ENCODE measurements around the gene SMLR1. TPM values are rescaled to one million over a fixed set of nuclear protein-coding genes. Genes with fewer than 3 reads are reported as not detected.
"Not testable (repeated sequence)": the region's sequence is repeated elsewhere in the genome, so short reads cannot be mapped to it uniquely, and the experiment has no call there.

SMLR1 gene
- total RNA-seq, 1 experiment from 2014 or later = not detected

DNA sequence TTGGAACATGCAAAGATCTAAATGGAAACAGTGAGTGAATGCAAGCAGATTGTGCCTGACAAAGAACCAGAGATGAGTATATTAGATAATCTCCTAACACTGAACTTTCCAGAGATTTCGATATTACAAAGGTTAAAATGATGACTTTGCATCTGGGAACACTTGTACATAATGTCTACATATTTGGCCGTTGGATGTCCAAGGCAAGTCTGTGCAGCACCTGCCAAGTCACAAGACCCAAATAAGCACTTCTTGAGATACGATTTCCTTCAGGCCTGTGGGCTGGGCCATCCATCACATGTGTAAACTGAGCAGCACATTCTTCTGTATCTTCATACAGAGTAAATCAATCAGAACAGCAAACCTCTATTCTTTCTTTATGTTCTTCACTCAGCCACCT lies 32.5 kb upstream of the SMLR1 start:
- no peak overlapping the region for H2AFZ ChIP-seq
- H3K27me3 ChIP-seq (ENCODE audit: insufficient read depth, low read depth) = no peaks in the 10 kb centered on the region
- H3K4me2 ChIP-seq = no peak overlapping the region
- no peaks in the 10 kb centered on the region for H3K9me2 ChIP-seq (ENCODE audit: insufficient read depth)
- no peaks in the 10 kb centered on the region for H3K9me3 ChIP-seq (ENCODE audit: insufficient read depth, low read depth)
- no peak for TF ChIP-seq EZH2 (IDR thresholded peaks at IDR 0.05; ENCODE audit: low read depth)
- TF ChIP-seq, protein P1, sequence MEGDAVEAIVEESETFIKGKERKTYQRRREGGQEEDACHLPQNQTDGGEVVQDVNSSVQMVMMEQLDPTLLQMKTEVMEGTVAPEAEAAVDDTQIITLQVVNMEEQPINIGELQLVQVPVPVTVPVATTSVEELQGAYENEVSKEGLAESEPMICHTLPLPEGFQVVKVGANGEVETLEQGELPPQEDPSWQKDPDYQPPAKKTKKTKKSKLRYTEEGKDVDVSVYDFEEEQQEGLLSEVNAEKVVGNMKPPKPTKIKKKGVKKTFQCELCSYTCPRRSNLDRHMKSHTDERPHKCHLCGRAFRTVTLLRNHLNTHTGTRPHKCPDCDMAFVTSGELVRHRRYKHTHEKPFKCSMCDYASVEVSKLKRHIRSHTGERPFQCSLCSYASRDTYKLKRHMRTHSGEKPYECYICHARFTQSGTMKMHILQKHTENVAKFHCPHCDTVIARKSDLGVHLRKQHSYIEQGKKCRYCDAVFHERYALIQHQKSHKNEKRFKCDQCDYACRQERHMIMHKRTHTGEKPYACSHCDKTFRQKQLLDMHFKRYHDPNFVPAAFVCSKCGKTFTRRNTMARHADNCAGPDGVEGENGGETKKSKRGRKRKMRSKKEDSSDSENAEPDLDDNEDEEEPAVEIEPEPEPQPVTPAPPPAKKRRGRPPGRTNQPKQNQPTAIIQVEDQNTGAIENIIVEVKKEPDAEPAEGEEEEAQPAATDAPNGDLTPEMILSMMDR (conservative IDR thresholded peaks at IDR 0.05) = no peak
- intact Hi-C loops (cut with micrococcal nuclease; ENCODE audit: unreplicated experiment) = no loop called here
- H3K79me2 ChIP-seq (ENCODE audit: low read depth) = no peaks in the 10 kb centered on the region
- no peaks in the 10 kb centered on the region for H4K20me1 ChIP-seq (ENCODE audit: insufficient read depth)
- no peak for DNase-seq
- no peak overlapping the region for H3K27ac ChIP-seq
- ChIA-PET CTCF (no interaction called here), POLR2A (ENCODE audit: unreplicated experiment) (no interaction called here)
- H3K36me3 ChIP-seq (ENCODE audit: low read depth) = no peaks in the 10 kb centered on the region
- BruUV-seq (replicated peaks) = no TSS peak
- no peaks in the 10 kb centered on the region for H3F3A ChIP-seq (ENCODE audit: insufficient read depth, low read depth)
- H3K4me1 ChIP-seq (replicated peaks; ENCODE audit: insufficient read depth) = no peaks in the 10 kb centered on the region
- no peak overlapping the region for H3K4me3 ChIP-seq

DNA sequence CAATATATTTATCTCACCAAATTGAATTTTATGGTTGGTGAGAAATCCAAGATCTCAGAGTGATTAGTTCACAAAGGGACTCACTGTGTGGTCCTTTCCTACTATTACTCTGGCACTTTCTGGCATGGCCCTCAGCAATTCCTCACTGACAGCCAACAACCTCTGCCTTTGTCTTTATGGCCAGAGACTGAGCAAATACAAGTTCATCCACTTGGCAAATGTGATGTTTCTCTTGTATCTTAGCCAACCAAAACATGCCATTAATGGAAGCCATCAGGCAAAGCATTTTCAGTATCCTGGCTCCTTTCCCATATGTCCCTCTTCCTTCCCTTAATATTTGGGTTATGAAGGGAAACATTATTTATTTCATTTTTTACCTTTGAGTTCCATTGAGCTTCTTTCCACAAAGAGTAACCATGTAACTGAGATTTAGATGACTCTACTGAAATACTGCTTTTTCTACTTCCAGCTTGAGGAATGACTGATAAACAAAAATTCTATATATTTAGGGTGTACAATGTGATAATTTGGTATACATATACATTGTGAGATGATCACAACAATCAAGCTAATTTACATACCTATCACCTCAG lies 30.8 kb upstream of the SMLR1 start:
- CTCF ChIA-PET = no interaction called here

DNA sequence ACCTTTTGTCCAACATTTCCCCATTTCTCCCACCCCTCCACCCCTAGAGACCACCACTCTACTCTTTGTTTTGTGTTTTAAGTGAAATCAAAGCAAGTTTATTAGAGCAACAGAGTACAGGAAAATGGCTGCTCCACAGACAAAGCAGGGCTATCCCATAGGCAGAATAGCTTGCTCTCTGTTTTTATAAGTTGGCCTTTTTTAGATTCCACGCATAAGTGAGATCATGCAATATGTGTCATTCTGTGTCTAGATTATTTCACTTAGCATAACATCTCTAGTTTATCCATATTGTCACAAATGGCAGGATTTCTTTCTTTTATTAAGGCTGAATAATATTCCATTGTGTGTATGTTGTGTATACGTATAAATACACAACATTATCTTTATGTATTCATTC lies 30.1 kb upstream of the SMLR1 start:
- Histone ChIP-seq H3K9me2 (ENCODE audit: insufficient read depth) (no peaks in the 10 kb centered on the region), H3K36me3 (ENCODE audit: low read depth) (no peaks in the 10 kb centered on the region), H2AFZ (no peak overlapping the region), H4K20me1 (ENCODE audit: insufficient read depth) (no peaks in the 10 kb centered on the region), H3K79me2 (ENCODE audit: low read depth) (no peaks in the 10 kb centered on the region), H3K4me2 (no peak overlapping the region), H3K4me3 (no peak overlapping the region), H3K27me3 (ENCODE audit: insufficient read depth, low read depth) (no peaks in the 10 kb centered on the region), H3K4me1 (replicated peaks; ENCODE audit: insufficient read depth) (no peaks in the 10 kb centered on the region), H3F3A (ENCODE audit: insufficient read depth, low read depth) (no peaks in the 10 kb centered on the region), H3K9me3 (ENCODE audit: insufficient read depth, low read depth) (no peaks in the 10 kb centered on the region), H3K27ac (no peak overlapping the region)
- ChIA-PET CTCF (no interaction called here), POLR2A (ENCODE audit: unreplicated experiment) (no interaction called here)
- TF ChIP-seq, protein P1 (conservative IDR thresholded peaks at IDR 0.05) = no peak
- TF ChIP-seq EZH2 (IDR thresholded peaks at IDR 0.05; ENCODE audit: low read depth) = no peak
- BruUV-seq (replicated peaks) = no TSS peak
- intact Hi-C loops (cut with micrococcal nuclease; ENCODE audit: unreplicated experiment) = no loop called here
- no peak for DNase-seq

More for the DNA sequence above, 30.8 kb upstream of the SMLR1 start:
- Histone ChIP-seq H3K27ac (no peak overlapping the region), H3K9me3 (ENCODE audit: insufficient read depth, low read depth) (no peaks in the 10 kb centered on the region), H2AFZ (no peak overlapping the region), H3K36me3 (ENCODE audit: low read depth) (no peaks in the 10 kb centered on the region), H3K4me1 (replicated peaks; ENCODE audit: insufficient read depth) (no peaks in the 10 kb centered on the region), H3K4me2 (no peak overlapping the region), H3K4me3 (no peak overlapping the region), H3F3A (ENCODE audit: insufficient read depth, low read depth) (no peaks in the 10 kb centered on the region), H4K20me1 (ENCODE audit: insufficient read depth) (no peaks in the 10 kb centered on the region), H3K27me3 (ENCODE audit: insufficient read depth, low read depth) (no peaks in the 10 kb centered on the region), H3K9me2 (ENCODE audit: insufficient read depth) (no peaks in the 10 kb centered on the region), H3K79me2 (ENCODE audit: low read depth) (no peaks in the 10 kb centered on the region)
- TF ChIP-seq, protein P1 (conservative IDR thresholded peaks at IDR 0.05) = no peak
- no peak for TF ChIP-seq EZH2 (IDR thresholded peaks at IDR 0.05; ENCODE audit: low read depth)
- BruUV-seq (replicated peaks) = no TSS peak
- intact Hi-C loops (cut with micrococcal nuclease; ENCODE audit: unreplicated experiment) = no loop called here
- peak in 1 of 2 experiments; percentile 29 for DNase-seq
- POLR2A ChIA-PET (ENCODE audit: unreplicated experiment) = no interaction called here

DNA sequence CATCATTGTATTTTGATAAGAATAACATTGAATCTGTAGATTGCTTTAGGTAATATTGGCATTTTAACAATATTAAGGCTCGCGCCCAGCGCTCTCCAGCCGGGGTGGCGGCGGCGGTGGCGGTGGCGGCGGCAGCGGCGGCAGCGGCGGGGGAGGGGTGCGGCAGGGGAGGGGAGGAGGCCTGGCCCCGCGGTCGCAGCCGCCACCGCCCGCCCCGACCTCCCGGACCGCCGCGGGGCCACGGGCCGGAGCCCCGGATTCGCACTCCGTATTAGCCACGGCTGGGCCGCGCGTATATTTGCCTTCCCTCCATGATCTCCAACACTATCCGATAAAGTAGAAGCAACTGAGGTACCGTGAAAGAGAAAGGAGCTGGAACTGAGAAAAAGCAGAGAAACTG lies 25.8 kb upstream of the SMLR1 start:
- H3F3A ChIP-seq (ENCODE audit: insufficient read depth, low read depth); CTCF ChIA-PET; intact Hi-C loops (cut with micrococcal nuclease; ENCODE audit: unreplicated experiment); H4K20me1 ChIP-seq (ENCODE audit: insufficient read depth); H3K27ac ChIP-seq; H3K9me3 ChIP-seq (ENCODE audit: insufficient read depth, low read depth); H3K79me2 ChIP-seq (ENCODE audit: low read depth); H3K4me1 ChIP-seq (replicated peaks; ENCODE audit: insufficient read depth); BruUV-seq (replicated peaks); H3K9me2 ChIP-seq (ENCODE audit: insufficient read depth); H2AFZ ChIP-seq; H3K36me3 ChIP-seq (ENCODE audit: low read depth); H3K27me3 ChIP-seq (ENCODE audit: insufficient read depth, low read depth); H3K4me2 ChIP-seq; POLR2A ChIA-PET (ENCODE audit: unreplicated experiment); H3K4me3 ChIP-seq; DNase-seq: not testable (repeated sequence)
